HG03108 (cell line): Measurements from ENCODE around the gene SEC24C.
A peak's percentile ranks its signal among the peaks of the same experiment; 100 is the strongest.
"Not testable (repeated sequence)": the region's sequence is repeated elsewhere in the genome, so short reads cannot be mapped to it uniquely, and the experiment has no call there.

Experiments
- ATAC-seq: cut with Tn5 transposase; IDR thresholded peaks from one replicate; pipeline ENCODE4 v1.9.1; 2021; ENCODE audit warnings: moderate library complexity; ENCODE audit not compliant: unreplicated experiment

SEC24C gene

GRCh38 chr10:73730153-73730906, 13.8 kb upstream of the SEC24C start:
- ATAC-seq = peak; percentile 77

GRCh38 chr10:73731588-73732375, 12.4 kb upstream of the SEC24C start:
- ATAC-seq = no peak

DNA sequence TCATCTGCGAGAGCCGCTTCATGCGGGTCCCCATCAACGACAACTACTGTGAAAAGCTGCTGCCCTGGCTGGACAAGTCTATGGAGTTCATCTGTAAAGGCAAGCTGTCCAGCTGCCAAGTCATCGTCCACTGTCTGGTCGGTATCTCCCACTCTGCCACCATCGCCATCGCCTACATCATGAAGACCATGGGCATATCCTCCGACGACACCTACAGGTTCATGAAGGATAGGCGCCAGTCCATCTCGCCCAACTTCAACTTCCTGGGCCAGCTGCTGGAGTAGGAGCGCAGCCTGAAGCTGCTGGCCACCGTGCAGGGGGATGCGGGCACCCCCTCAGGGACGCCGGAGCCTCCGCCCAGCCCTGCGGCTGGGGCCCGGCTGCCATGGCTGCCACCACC, 11.7 kb upstream of the SEC24C start:
- no peak for ATAC-seq

DNA sequence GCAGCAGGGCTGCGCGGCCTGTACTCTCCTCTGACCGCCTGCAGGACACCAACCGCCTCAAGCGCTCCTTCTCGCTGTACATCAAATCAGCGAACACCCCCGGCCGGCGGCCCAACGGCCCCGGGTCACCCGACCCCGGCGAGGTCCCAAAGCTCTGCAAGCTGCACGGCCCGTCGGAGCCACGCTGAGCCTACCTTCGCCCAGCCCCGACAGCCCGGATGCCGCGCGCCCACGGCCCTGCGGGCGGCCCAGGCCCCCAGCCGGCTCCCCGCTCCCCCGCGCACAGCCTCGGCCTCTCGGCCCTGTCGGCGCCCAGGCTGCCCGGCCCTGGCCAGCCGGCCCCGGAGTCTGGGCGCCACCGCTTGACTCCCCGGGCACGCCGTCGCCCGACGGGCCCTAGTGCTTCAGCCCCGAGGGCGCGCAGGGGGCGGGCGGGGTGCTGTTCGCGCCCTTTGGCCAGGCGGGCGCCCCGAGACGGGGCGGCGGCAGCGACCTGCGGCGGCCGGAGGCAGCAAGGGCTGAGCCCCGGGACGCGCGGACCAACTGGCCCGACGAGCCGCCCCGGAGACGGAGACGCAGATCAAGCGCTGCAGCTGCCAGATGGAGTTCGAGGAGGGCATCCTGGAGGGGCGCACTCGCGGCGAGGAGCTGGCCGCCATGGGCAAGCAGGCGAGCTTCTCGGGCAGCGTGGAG, 11.1 kb upstream of the SEC24C start:
- ATAC-seq = no peak

GRCh38 chr10:73734028-73734720, 10.0 kb upstream of the SEC24C start:
- ATAC-seq = no peak

- no peak for ATAC-seq
These were observed 9.3 kb upstream of the SEC24C start for GRCh38 chr10:73734796-73735305.

DNA sequence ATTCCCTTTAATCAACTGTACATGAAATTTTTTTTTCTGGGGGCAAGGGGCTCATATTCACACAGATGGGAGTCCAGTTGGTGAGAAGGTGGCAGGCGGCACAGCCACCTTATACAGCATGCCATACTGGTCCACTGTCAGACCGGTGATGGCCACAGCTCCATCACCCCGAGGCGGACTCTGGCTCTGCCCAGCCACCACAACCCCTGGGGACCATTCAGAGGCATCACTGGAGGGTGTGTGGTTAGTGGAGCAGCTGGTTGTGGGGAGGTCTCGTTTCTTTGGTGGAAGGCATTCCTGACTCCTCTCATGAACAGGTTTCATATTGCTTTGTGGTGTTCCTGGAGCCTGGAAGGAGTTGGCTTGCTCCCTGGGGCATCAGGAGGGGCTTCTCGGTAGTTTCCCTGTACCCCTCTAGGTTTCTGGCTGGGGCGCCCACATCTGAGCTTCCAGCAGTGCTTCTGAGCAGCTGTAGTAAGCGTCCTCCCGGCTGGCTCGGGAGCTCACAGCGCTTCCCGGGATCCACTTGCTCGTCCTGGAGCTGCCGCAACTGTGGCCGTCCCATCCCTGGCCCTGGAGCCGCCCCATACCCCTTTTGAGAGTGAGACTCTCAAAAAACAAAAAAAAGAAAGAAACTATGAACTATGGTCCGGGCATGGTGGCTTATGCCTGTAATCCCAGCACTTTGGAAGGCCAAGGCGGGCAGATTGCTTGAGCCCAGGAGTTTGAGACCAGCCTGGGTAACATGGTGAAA, 3.5 kb upstream of the SEC24C start:
- ATAC-seq = not testable (repeated sequence)

GRCh38 chr10:73742454-73742734, 1.8 kb upstream of the SEC24C start:
- no peak for ATAC-seq

DNA sequence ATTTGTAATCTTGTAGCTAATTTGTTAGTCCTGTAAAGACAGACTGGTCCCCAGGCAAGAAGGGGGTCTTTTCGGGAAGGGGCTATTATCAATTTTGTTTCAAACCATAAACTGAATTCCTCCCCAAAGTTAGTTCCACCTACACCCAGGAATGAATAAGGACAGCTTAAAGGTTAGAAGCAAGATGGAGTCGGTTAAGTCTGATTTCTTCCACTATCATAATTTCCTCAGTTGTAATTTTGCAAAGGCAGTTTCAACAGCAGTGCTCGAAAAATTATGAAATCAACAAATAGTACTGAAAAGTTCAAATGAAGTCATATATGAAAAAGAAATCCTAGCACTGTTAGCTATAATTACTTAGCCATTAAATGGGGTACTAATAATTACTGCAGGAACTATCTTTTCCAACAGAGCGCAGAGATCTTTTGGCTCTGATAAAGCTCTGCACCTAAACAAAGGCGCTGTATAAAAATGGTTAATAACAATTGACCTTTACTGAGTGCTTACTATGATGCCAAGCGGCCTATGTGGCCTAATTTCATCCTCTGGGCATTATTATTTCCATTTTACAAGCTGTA, 756 bp upstream of the SEC24C start:
- ATAC-seq = no peak

GRCh38 chr10:73744664-73744975, 448 bp downstream of the SEC24C start:
- peak; percentile 24 for ATAC-seq

- no peak for ATAC-seq
These were observed 2.5 kb downstream of the SEC24C start for GRCh38 chr10:73746721-73747120.

DNA sequence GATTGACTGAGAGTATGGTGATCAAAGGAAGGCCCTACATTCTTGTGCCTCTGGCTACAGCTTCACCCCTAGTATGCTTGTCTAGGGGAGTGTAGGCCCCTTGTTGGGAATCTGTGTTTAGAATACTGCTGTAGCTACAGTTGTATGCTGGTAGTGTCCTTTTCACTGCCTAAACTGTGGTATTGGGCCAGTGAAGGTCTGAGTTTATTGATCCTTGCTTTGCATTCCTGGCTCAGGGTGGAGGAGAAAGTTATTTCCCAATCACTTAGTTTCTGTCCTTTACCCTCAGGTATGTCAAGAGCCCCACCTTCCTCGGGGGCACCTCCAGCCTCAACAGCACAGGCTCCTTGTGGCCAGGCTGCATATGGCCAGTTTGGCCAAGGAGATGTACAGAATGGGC, 6.6 kb downstream of the SEC24C start:
- no peak for ATAC-seq

DNA sequence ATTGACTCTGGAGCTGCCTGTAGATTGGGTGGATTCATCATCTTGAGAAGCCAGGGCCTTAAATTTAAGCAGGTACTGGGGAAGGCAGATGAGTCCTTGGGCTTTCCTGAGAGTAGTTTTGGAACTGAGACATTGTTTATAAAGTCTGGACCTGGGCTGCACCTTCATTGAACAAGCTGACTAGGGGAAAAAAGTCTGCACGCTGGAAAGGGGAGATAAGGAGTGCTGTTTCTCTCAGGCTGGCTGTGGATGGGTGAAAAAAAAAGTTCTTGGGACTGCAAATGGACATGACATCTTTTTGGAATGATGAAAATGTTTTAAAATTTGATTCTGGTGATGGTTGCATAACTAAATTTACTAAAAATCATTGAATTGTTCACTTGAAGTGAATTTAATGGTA, 12.0 kb downstream of the SEC24C start:
- ATAC-seq = no peak

DNA sequence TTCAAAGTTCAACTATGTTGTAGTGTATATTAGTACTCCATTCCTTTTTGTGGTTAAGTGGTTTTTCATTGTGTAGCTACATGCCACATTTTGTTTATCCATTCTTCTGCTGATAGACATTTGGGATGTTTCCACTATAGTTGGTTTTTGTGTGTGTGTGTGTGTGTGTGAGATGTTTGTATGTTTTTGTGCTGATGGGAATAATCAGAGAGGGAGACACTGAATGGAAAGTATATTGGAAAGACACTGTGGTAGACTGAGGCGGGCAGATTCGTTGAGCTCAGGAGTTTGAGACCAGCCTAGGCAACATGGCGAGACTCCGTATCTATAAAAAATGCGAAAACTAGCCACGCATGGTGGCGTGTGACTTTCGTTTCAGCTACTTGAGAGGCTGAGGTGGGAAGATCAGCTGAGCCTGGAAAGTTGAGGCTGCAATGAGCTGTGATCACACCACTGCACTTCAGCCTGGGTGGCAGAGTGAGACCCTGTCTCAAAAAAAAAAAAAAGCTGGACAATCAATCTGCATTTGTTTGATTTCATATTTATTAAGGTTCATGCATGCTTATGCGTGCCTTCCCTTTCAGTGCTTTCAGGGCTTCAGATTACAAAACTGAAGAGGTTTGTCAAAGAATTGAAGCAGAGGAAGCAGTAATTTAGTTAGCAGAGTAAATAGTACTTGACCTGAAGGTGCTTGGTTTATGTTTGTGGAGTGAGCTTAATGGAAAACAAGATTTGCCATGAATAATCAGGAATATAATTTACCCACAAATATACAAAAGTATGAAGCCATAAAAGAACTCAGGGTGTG, 14.7 kb downstream of the SEC24C start:
- ATAC-seq = no peak

- no peak for ATAC-seq
These were observed 15.4 kb downstream of the SEC24C start for GRCh38 chr10:73759512-73760115.

GRCh38 chr10:73761781-73762180, 17.6 kb downstream of the SEC24C start:
- no peak for ATAC-seq

DNA sequence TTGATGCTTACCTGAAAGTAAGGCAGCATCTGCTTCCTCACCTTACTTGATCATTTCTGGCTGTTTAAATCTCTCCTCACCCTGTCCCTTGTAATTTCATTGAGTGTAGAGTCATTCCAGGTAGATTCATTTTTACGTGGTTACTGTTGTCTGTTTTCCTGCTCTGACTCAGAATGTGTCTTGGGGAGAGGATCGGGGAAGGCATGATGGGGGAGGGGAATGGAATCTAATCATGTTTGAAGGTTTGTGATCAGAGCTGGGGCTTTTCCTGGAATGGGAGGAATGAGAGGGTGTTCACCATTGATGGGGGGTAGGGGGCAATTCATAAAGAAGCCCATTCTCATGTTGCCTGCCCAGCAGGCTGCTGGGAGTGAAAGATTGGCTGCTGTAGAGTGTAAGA, 18.7 kb downstream of the SEC24C start:
- no peak for ATAC-seq

- no peak for ATAC-seq
These were observed 19.2 kb downstream of the SEC24C start for GRCh38 chr10:73763343-73763742.

DNA sequence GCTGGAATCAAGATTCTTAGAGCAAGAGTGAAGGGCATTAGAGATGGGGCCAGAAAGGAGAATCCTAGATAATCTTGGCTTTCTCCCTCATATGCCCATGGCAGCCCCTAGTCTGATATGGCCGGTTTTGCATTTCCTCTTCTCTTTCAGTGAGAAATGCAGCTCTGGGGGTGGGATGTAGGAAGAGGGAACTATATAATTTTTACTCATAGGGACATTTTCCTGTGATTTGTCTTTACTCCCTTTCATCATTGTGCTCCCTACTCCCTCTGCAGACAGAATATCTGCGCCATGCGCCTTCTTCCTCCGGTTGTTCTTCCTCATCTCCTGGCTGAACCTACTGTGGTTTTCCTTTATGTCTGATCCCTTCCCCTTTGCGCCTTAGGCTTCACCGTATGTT, 20.9 kb downstream of the SEC24C start:
- no peak for ATAC-seq
